ENCODE results near the gene TRIM15.

DNA sequence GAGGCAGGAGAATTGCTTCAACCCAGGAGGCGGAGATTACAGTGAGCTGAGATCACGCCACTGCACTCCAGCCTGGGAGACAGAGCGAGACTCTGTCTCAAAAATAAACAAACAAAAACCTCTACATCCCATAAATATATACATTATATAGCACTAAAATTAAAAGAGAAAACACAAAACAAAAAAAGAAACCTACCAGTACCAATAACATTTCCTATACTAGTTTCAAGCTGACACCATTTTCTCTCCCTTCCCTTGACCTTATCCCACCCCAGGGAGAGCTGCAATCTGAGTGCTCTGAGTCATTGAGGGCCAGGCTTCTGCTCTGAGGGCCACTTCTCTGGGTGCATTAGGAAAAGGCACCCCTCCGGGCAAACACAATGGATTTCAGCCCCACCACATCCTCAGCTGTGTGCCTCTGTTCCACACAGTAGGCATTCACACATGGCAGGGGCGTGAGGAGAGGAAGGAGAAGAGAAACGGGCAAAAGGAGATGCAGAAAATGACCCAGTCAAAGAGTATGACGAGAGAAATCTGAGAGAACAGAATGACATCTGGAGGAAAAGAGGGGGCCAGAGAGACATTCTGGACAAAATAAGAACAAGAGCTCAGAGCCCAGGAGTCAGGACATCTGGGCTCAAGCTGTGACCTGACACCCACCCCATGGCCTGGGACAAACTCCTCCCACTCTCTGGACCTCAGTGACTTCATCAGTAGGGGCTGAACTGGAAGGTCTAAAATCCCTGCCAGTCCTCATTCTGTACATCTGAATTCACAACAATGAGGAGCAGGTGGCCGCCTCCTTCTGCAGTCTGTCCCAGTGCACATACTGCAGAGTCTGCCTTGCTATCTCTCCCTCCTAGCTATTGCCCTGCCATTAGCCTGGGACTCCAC is 31.7 kb downstream of the TRIM15 start:
- no peak for TF ChIP-seq POLR2AphosphoS5 (IDR thresholded peaks at IDR 0.05; ENCODE audit: control insufficient read depth, insufficient read depth, low read depth, low read length)
- TF ChIP-seq, protein P1, sequence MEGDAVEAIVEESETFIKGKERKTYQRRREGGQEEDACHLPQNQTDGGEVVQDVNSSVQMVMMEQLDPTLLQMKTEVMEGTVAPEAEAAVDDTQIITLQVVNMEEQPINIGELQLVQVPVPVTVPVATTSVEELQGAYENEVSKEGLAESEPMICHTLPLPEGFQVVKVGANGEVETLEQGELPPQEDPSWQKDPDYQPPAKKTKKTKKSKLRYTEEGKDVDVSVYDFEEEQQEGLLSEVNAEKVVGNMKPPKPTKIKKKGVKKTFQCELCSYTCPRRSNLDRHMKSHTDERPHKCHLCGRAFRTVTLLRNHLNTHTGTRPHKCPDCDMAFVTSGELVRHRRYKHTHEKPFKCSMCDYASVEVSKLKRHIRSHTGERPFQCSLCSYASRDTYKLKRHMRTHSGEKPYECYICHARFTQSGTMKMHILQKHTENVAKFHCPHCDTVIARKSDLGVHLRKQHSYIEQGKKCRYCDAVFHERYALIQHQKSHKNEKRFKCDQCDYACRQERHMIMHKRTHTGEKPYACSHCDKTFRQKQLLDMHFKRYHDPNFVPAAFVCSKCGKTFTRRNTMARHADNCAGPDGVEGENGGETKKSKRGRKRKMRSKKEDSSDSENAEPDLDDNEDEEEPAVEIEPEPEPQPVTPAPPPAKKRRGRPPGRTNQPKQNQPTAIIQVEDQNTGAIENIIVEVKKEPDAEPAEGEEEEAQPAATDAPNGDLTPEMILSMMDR (IDR thresholded peaks at IDR 0.05 in 2 of 3, conservative IDR thresholded peaks at IDR 0.05 in 1 of 3; ENCODE audit: insufficient read depth in 2 of 3, low read depth in 1 of 3, low read length in 3 of 3) = no peak
- TF ChIP-seq, protein P2, sequence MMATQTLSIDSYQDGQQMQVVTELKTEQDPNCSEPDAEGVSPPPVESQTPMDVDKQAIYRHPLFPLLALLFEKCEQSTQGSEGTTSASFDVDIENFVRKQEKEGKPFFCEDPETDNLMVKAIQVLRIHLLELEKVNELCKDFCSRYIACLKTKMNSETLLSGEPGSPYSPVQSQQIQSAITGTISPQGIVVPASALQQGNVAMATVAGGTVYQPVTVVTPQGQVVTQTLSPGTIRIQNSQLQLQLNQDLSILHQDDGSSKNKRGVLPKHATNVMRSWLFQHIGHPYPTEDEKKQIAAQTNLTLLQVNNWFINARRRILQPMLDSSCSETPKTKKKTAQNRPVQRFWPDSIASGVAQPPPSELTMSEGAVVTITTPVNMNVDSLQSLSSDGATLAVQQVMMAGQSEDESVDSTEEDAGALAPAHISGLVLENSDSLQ (IDR thresholded peaks at IDR 0.05) = no peak
- TF ChIP-seq, protein P3, sequence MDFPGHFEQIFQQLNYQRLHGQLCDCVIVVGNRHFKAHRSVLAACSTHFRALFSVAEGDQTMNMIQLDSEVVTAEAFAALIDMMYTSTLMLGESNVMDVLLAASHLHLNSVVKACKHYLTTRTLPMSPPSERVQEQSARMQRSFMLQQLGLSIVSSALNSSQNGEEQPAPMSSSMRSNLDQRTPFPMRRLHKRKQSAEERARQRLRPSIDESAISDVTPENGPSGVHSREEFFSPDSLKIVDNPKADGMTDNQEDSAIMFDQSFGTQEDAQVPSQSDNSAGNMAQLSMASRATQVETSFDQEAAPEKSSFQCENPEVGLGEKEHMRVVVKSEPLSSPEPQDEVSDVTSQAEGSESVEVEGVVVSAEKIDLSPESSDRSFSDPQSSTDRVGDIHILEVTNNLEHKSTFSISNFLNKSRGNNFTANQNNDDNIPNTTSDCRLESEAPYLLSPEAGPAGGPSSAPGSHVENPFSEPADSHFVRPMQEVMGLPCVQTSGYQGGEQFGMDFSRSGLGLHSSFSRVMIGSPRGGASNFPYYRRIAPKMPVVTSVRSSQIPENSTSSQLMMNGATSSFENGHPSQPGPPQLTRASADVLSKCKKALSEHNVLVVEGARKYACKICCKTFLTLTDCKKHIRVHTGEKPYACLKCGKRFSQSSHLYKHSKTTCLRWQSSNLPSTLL (IDR thresholded peaks at IDR 0.05) = no peak
- TF ChIP-seq, protein P4, sequence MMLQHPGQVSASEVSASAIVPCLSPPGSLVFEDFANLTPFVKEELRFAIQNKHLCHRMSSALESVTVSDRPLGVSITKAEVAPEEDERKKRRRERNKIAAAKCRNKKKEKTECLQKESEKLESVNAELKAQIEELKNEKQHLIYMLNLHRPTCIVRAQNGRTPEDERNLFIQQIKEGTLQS (IDR thresholded peaks at IDR 0.05) = no peak
- TF ChIP-seq, protein P4 (CRISPR knock-in tag; conservative IDR thresholded peaks at IDR 0.05) = no peak
- no peak for TF ChIP-seq RBM39 (optimal IDR thresholded peaks at IDR 0.05; ENCODE audit: low read depth, low read length)
- no peak for TF ChIP-seq ZBTB8A (IDR thresholded peaks at IDR 0.05; ENCODE audit: partially characterized antibody)
- TF ChIP-seq TCF7L2 (IDR thresholded peaks at IDR 0.05; ENCODE audit: low read depth, low read length) = no peak
- no peak for TF ChIP-seq RBM14 (IDR thresholded peaks at IDR 0.05; ENCODE audit: borderline replicate concordance, insufficient read depth, low read depth, low read length)
- no peak for TF ChIP-seq MAFG (tag; conservative IDR thresholded peaks at IDR 0.05)
- TF ChIP-seq EZH2 (IDR thresholded peaks at IDR 0.05; ENCODE audit: borderline replicate concordance, low read depth, low read length) = no peak
- TF ChIP-seq TARDBP (IDR thresholded peaks at IDR 0.05) = no peak
- no peak for TF ChIP-seq NRF1 (conservative IDR thresholded peaks at IDR 0.05 in 1 of 2, IDR thresholded peaks at IDR 0.05 in 1 of 2)

Measured in K562 (cell line).